T-helper 1 cell (primary cell): ENCODE data around the gene TMEM117.
A peak's percentile ranks its signal among the peaks of the same experiment; 100 is the strongest.

Experiments
- DNase-seq, 5 donors: peaks; one replicate each; pipeline ENCODE4 v3.0.0-alpha.2; 2012 to 2020
- total RNA-seq, 4 donors: gene quantifications; one replicate each; lab custom pipeline; 2026; lab: John Stamatoyannopoulos, UW

Gene TMEM117
- 3.2 to 5.2 (median 3.9) reads per million in 4 donors for total RNA-seq

- DNase-seq, result peak; percentile 23 to 58 (median 49)
Measured at GRCh38 chr12:43835656-43836474, at the start of gene TMEM117. Gene TMEM117, plus strand, starts transcription at chr12:43836081.

GRCh38 chr12:43786899-43787693 is 48.8 kb upstream of the TMEM117 start:
- no peak for DNase-seq

GRCh38 chr12:43789941-43790340 is 45.9 kb upstream of the TMEM117 start:
- no peak for DNase-seq

- DNase-seq, result no peak
Measured at GRCh38 chr12:43795716-43796280, 40.1 kb upstream of the TMEM117 start.

GRCh38 chr12:43797561-43798217 is 38.2 kb upstream of the TMEM117 start:
- no peak for DNase-seq

- peak in 2 of 5 donors; percentile 5 to 19 for DNase-seq
Measured at GRCh38 chr12:43805149-43805859, 30.6 kb upstream of the TMEM117 start.

- DNase-seq, result peak; percentile 64 to 84 (median 75)
Measured at GRCh38 chr12:43805860-43806736, 29.8 kb upstream of the TMEM117 start, which contains the start of gene TWF1. Gene TWF1, minus strand, starts transcription at chr12:43806317. Its CDS starts 72 bp downstream, at chr12:43806245.

- no peak for DNase-seq
Measured at GRCh38 chr12:43806737-43807072, 29.2 kb upstream of the TMEM117 start.

- no peak for DNase-seq
Measured at GRCh38 chr12:43807386-43807785, 28.5 kb upstream of the TMEM117 start.

GRCh38 chr12:43812057-43812456 is 23.8 kb upstream of the TMEM117 start:
- DNase-seq, result no peak

- no peak for DNase-seq
Measured at GRCh38 chr12:43812926-43813325, 23.0 kb upstream of the TMEM117 start.

GRCh38 chr12:43815416-43815815 is 20.5 kb upstream of the TMEM117 start:
- no peak for DNase-seq

- DNase-seq, result no peak
Measured at GRCh38 chr12:43816168-43816567, 19.7 kb upstream of the TMEM117 start.

- no peak for DNase-seq
Measured at GRCh38 chr12:43824207-43824775, 11.6 kb upstream of the TMEM117 start.

- no peak for DNase-seq
Measured at GRCh38 chr12:43826681-43827080, 9.2 kb upstream of the TMEM117 start.

- no peak for DNase-seq
Measured at GRCh38 chr12:43827093-43827492, 8.8 kb upstream of the TMEM117 start.

- peak in 1 of 5 donors; percentile 26 for DNase-seq
Measured at GRCh38 chr12:43832463-43833168, 3.3 kb upstream of the TMEM117 start.

- peak in 1 of 5 donors; percentile 15 for DNase-seq
Measured at GRCh38 chr12:43835264-43835655, 621 bp upstream of the TMEM117 start.

GRCh38 chr12:43836475-43836989 is 651 bp downstream of the TMEM117 start:
- peak in 1 of 5 donors; percentile 2 for DNase-seq

- no peak for DNase-seq
Measured at GRCh38 chr12:43840338-43840737, 4.5 kb downstream of the TMEM117 start.
